ENCODE measurements around the gene ADCY2. TPM values are rescaled to one million over a fixed set of nuclear protein-coding genes. Genes with fewer than 3 reads are reported as not detected.

ADCY2 gene
- total RNA-seq, 2 experiments from 2014 or later = not detected

DNA sequence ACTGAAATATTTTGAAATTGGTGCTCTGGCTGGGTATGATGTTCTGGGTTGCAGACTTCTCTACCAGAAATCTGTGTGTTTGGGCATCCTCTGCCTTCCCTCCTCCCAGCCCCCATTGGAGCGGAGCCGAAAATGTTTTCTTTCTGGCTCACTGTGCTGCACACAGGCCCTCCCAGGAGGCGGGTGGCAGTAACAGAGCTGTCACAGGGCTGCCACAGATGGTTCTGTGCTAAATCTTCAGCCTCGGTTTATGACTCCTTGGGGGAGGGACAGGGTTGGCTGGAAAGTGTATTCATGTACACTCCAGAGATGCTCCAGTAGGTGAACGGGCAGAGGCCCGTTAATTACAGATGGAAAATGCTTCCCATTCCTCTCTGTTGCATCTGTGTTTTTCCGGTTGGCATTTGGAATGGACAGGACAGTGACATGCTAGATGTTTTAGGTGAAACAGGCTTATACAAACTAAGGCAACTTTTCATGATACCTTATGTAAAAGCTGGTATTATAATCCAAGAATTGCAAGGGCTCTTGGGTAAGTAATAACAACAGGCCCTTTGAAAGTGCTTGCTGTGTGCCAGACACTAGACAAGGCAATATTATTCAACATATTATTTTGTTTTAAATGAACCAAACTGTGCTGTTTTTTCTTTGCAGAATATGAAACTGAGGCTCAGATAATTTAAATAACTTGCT lies 180.2 kb downstream of the ADCY2 start:
- intact Hi-C loops (cut with micrococcal nuclease) = no loop called here
- peaks cover 4% of the 10 kb centered on the region for H3K9me3 Mint-ChIP-seq
- ATAC-seq = no peak
- H3K36me3 Mint-ChIP-seq (ENCODE audit: low read depth) = no peaks in the 10 kb centered on the region
- DNase-seq = no peak
- no peak overlapping the region for H3K4me3 Mint-ChIP-seq
- POLR2A ChIA-PET = no interaction called here
- no peaks in the 10 kb centered on the region for H3K4me1 Mint-ChIP-seq (ENCODE audit: low read depth)
- TF ChIP-seq, protein P1, sequence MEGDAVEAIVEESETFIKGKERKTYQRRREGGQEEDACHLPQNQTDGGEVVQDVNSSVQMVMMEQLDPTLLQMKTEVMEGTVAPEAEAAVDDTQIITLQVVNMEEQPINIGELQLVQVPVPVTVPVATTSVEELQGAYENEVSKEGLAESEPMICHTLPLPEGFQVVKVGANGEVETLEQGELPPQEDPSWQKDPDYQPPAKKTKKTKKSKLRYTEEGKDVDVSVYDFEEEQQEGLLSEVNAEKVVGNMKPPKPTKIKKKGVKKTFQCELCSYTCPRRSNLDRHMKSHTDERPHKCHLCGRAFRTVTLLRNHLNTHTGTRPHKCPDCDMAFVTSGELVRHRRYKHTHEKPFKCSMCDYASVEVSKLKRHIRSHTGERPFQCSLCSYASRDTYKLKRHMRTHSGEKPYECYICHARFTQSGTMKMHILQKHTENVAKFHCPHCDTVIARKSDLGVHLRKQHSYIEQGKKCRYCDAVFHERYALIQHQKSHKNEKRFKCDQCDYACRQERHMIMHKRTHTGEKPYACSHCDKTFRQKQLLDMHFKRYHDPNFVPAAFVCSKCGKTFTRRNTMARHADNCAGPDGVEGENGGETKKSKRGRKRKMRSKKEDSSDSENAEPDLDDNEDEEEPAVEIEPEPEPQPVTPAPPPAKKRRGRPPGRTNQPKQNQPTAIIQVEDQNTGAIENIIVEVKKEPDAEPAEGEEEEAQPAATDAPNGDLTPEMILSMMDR (IDR thresholded peaks at IDR 0.05) = no peak
- no peak overlapping the region for H3K27ac Mint-ChIP-seq
- CTCF ChIA-PET = no interaction called here
- H3K27me3 Mint-ChIP-seq = peaks cover 3% of the 10 kb centered on the region

DNA sequence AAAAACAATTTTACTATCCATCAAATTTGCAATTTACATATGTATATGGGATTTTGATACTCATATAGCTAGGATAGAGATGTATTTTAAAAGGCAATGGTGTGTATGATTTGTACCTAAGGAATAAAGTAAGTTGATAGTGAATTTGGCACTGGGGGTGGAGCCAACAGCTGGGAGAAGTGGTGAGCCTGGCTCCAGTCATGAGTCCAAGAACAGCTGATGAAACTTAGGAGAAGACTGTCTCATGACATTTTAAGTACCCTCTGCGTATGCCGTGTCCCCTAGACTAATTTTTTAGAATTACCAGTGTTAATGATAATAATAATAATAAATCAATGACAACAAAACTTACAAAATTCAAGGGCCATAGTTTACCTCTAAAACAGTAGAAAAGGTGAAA lies 181.4 kb downstream of the ADCY2 start:
- Mint-ChIP-seq H3K4me1 (ENCODE audit: low read depth) (no peaks in the 10 kb centered on the region), H3K9me3 (peaks cover 4% of the 10 kb centered on the region), H3K27me3 (peaks cover 3% of the 10 kb centered on the region), H3K27ac (no peak overlapping the region), H3K4me3 (no peak overlapping the region), H3K36me3 (ENCODE audit: low read depth) (no peaks in the 10 kb centered on the region)
- intact Hi-C loops (cut with micrococcal nuclease) = no loop called here
- POLR2A ChIA-PET = no interaction called here
- TF ChIP-seq, protein P1 (IDR thresholded peaks at IDR 0.05) = no peak
- DNase-seq = no peak
- CTCF ChIA-PET = no interaction called here
- ATAC-seq = no peak

DNA sequence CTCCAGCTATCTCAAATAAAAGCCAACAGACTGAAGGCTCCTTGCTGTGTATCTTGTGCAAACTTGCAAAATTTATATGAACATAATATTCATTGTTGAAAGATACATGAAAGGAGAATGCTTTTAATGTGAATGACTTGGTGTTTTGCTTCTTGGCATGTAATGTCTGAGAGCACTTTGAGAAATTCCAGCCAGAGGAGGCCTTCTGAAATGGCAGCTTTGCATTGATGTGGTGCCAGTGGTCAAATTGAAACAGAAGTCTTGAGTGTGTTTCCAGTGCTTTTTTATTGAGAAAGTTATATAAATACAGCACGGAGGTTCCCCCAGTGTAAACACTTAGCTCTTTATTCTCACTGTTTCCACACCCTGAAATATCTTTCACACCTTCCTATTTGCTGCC lies 182.1 kb downstream of the ADCY2 start:
- POLR2A ChIA-PET = no interaction called here
- CTCF ChIA-PET = no interaction called here
- TF ChIP-seq, protein P1 (IDR thresholded peaks at IDR 0.05) = no peak
- Mint-ChIP-seq H3K9me3 (peaks cover 2% of the 10 kb centered on the region), H3K27ac (no peak overlapping the region), H3K4me3 (no peak overlapping the region), H3K27me3 (peaks cover 3% of the 10 kb centered on the region), H3K36me3 (ENCODE audit: low read depth) (no peaks in the 10 kb centered on the region), H3K4me1 (ENCODE audit: low read depth) (no peaks in the 10 kb centered on the region)
- ATAC-seq (no peak), DNase-seq (no peak)
- intact Hi-C loops (cut with micrococcal nuclease) = no loop called here

DNA sequence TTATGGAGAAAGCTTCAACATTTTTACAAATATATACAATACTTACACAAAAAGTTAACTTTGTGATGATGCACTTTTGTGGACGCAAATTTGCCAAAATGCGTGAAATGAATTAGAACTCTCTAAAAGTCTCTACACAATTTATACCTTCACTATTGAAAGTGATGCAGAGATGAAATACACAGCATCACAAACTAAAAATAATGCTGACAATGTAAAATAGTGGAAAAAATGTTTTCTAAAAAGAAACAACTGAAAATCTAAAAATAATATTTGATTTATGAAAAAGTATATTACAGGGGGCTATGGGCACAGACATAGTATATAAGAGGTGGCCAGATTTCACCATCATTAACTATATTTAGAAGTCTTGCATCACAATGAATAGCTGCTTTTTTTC lies 188.8 kb downstream of the ADCY2 start:
- no peak for ATAC-seq
- Mint-ChIP-seq H3K27me3 (no peaks in the 10 kb centered on the region), H3K4me3 (no peak overlapping the region), H3K4me1 (ENCODE audit: low read depth) (no peaks in the 10 kb centered on the region), H3K27ac (no peak overlapping the region), H3K36me3 (ENCODE audit: low read depth) (no peaks in the 10 kb centered on the region), H3K9me3 (no peaks in the 10 kb centered on the region)
- CTCF ChIA-PET = no interaction called here
- TF ChIP-seq, protein P1 (IDR thresholded peaks at IDR 0.05) = no peak
- POLR2A ChIA-PET = no interaction called here
- no peak for DNase-seq
- intact Hi-C loops (cut with micrococcal nuclease) = no loop called here

DNA sequence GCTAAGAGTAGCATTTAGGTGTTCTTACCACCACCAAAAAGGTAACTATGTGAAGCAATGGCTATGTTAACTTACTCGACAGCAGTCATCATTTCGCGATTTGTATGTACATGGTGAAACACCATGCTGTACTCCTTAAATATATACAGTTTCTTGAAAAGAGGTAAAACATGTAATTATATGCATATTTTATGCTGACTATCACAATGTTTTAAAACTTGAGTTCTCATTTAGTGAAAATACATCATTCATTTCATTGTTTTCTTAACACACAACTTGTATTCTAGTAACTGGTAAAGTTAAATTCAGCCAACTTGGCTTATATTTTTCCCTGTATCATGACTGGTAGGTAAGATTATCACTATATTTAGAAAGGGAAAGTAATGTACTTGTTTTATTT lies 189.9 kb downstream of the ADCY2 start:
- Mint-ChIP-seq H3K27me3 (no peaks in the 10 kb centered on the region), H3K4me3 (no peak overlapping the region), H3K36me3 (ENCODE audit: low read depth) (no peaks in the 10 kb centered on the region), H3K9me3 (no peaks in the 10 kb centered on the region), H3K4me1 (ENCODE audit: low read depth) (no peaks in the 10 kb centered on the region), H3K27ac (no peak overlapping the region)
- TF ChIP-seq, protein P1 (IDR thresholded peaks at IDR 0.05) = no peak
- intact Hi-C loops (cut with micrococcal nuclease) = no loop called here
- ChIA-PET POLR2A (no interaction called here), CTCF (no interaction called here)
- DNase-seq (no peak), ATAC-seq (no peak)

Measured in activated CD8-positive, alpha-beta T cell treated with anti-CD3 and anti-CD28 coated beads for 36 hours (primary cell).